Measurements from ENCODE around the gene ABAT.
"Not testable (repeated sequence)": the region's sequence is repeated elsewhere in the genome, so short reads cannot be mapped to it uniquely, and the experiment has no call there.

Gene ABAT

DNA sequence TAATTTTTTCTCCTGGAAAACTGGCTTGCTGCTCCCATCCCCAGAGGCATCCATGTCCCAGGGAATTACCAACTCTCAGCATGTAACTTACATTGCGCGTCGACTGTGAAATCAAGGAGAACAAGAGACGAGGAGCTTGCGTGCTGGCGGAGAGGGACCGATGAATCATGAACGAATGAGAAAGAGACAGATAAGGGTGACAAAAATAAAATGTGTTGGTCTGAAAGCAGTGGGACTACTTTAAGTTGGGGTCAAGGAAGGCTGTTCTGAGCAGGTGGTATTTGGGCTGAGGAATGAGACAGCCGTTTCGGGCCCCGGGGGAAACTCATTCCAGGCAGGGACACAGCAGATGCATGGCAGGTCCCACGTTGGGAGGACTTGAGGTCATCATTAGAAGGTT, 22.5 kb downstream of the ABAT start:
- no peak overlapping the region for H3K27ac ChIP-seq
- no peaks in the 10 kb centered on the region for H3K4me1 ChIP-seq
- no peak for DNase-seq
- H3K9me3 ChIP-seq: no peaks in the 10 kb centered on the region
- no peaks in the 10 kb centered on the region for H3K36me3 ChIP-seq
- intact Hi-C loops (cut with DNase I; ENCODE audit: low total_unique reads): no loop called here
- no peak overlapping the region for H3K4me3 ChIP-seq
- no peak for TF ChIP-seq CTCF (IDR thresholded peaks at IDR 0.05)
- no peaks in the 10 kb centered on the region for H3K27me3 ChIP-seq

DNA sequence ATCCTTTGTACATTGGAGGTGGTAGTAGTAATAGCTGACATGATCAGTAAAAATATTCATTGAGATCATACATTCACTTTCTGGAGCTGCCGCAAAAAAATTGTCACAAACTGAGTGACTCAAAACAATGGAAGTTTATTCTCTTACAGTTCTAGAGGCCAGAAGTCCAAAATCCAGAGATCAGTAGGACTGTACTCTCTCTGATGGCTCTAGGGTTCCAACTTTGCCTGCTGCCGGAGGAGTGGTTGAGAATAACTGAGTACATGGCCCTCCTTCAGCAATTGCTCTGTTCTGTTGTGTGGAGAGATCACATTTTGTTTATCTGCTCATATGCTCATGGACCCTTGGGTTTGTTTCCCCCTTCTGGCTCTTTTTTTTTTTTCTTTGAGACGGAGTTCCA, 23.5 kb downstream of the ABAT start:
- no peaks in the 10 kb centered on the region for H3K36me3 ChIP-seq
- no peak for TF ChIP-seq CTCF (IDR thresholded peaks at IDR 0.05)
- no peak overlapping the region for H3K4me3 ChIP-seq
- no peaks in the 10 kb centered on the region for H3K9me3 ChIP-seq
- no peaks in the 10 kb centered on the region for H3K27me3 ChIP-seq
- intact Hi-C loops (cut with DNase I; ENCODE audit: low total_unique reads): no loop called here
- H3K4me1 ChIP-seq: no peaks in the 10 kb centered on the region
- no peak overlapping the region for H3K27ac ChIP-seq
- DNase-seq: no peak

DNA sequence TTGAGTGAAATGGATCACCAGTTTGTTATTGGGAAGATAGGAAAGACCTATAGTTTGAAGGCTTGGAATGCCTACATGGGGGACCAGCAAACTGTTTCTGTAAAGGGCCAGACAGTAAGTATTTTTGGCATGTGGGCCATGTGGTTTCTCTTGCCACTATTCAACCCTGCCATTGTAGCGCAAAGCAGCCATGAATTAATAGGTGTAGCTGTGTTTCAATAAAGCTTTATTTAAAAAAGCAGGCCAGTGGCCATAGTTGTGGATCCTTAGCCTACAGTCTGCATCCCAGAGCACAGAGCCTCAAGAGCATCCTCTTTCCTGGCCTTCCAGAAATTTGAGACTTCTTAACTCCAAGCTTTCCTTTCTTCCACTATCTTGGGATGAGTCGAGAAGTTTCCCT, 29.3 kb downstream of the ABAT start:
- Histone ChIP-seq H3K36me3 (no peaks in the 10 kb centered on the region), H3K9me3 (no peaks in the 10 kb centered on the region), H3K4me1 (no peaks in the 10 kb centered on the region), H3K4me3 (no peak overlapping the region), H3K27ac (no peak overlapping the region), H3K27me3 (no peaks in the 10 kb centered on the region)
- no peak for TF ChIP-seq CTCF (IDR thresholded peaks at IDR 0.05)
- intact Hi-C loops (cut with DNase I; ENCODE audit: low total_unique reads): no loop called here
- no peak for DNase-seq

- intact Hi-C loops (cut with DNase I; ENCODE audit: low total_unique reads): no loop called here
- H3K4me3 ChIP-seq: no peak overlapping the region
- no peak overlapping the region for H3K27ac ChIP-seq
- no peak for DNase-seq
- no peaks in the 10 kb centered on the region for H3K9me3 ChIP-seq
- no peaks in the 10 kb centered on the region for H3K36me3 ChIP-seq
- no peaks in the 10 kb centered on the region for H3K27me3 ChIP-seq
- TF ChIP-seq CTCF (IDR thresholded peaks at IDR 0.05): no peak
- H3K4me1 ChIP-seq: no peaks in the 10 kb centered on the region
Measured at GRCh38 chr16:8704098-8704497, 29.7 kb downstream of the ABAT start.

- intact Hi-C loops (cut with DNase I; ENCODE audit: low total_unique reads); H3K4me1 ChIP-seq; H3K27me3 ChIP-seq; DNase-seq; H3K9me3 ChIP-seq; H3K36me3 ChIP-seq; H3K27ac ChIP-seq; H3K4me3 ChIP-seq: not testable (repeated sequence)
Measured at GRCh38 chr16:8705100-8705822, 30.8 kb downstream of the ABAT start.

GRCh38 chr16:8708536-8708935, 34.1 kb downstream of the ABAT start:
- Histone ChIP-seq H3K9me3 (no peaks in the 10 kb centered on the region), H3K27ac (no peak overlapping the region), H3K27me3 (no peaks in the 10 kb centered on the region), H3K36me3 (no peaks in the 10 kb centered on the region), H3K4me1 (no peaks in the 10 kb centered on the region), H3K4me3 (no peak overlapping the region)
- no peak for DNase-seq
- intact Hi-C loops (cut with DNase I; ENCODE audit: low total_unique reads): no loop called here
- no peak for TF ChIP-seq CTCF (IDR thresholded peaks at IDR 0.05)

Measured in tibial artery (tissue), 4 donors.